ENCODE results near the gene MYO18A. TPM values are rescaled to one million over a fixed set of nuclear protein-coding genes. Genes with fewer than 3 reads are reported as not detected.

The MYO18A gene
- total RNA-seq, 1 donor from 2014 or later, result 28.8 TPM

DNA sequence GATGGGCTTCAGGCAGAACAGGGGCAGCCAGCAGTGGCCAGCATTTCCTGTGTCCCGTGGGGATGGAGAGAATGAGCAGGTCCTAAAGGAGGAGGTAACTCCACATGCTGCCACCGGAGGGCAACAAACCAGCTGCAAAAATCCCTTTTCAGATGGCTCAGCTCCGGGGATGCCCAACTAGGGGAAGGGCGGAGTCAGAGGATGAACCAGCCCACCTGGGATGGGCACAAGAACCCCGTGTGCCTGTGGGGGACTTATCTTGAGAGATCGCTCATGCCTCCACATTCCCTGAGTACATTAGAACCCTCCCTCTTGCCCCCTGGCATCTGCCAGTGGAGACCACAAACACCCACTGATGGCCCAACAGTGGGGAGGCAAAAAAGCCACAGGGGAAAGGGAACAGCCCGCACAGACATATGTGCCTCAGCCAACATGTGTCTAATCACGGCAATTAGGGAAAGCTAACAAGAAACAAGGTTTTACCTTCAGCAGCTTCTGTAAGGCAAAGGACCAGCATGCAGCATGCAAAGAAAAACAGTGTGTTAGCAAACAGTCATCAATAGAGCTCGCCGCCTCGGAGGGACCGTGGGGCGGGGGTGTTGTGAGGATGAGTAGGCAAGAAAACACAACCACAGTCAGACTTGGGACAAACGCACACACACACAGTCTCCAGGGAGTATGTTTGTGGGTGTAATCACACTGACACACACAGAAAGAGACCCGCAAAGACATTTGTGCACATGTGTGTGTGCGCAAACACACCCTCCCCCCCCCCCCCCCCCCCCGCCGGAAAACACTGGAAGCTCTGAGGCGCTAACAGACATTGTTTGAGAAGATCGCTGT, 64.0 kb downstream of the MYO18A start:
- no peaks in the 10 kb centered on the region for H3K9me3 Mint-ChIP-seq (ENCODE audit: unreplicated experiment)
- DNase-seq (ENCODE audit: extremely low spot score, unreplicated experiment), result no peak
- peaks cover 10% of the 10 kb centered on the region for H3K36me3 Mint-ChIP-seq (ENCODE audit: unreplicated experiment)
- H3K27ac Mint-ChIP-seq (ENCODE audit: unreplicated experiment), result no peak overlapping the region
- H3K4me1 Mint-ChIP-seq (ENCODE audit: unreplicated experiment), result peaks cover 6% of the 10 kb centered on the region
- no peaks in the 10 kb centered on the region for H3K27me3 Mint-ChIP-seq (ENCODE audit: unreplicated experiment)
- no peak overlapping the region for H3K4me3 Mint-ChIP-seq (ENCODE audit: unreplicated experiment)
- TF ChIP-seq, protein P1, sequence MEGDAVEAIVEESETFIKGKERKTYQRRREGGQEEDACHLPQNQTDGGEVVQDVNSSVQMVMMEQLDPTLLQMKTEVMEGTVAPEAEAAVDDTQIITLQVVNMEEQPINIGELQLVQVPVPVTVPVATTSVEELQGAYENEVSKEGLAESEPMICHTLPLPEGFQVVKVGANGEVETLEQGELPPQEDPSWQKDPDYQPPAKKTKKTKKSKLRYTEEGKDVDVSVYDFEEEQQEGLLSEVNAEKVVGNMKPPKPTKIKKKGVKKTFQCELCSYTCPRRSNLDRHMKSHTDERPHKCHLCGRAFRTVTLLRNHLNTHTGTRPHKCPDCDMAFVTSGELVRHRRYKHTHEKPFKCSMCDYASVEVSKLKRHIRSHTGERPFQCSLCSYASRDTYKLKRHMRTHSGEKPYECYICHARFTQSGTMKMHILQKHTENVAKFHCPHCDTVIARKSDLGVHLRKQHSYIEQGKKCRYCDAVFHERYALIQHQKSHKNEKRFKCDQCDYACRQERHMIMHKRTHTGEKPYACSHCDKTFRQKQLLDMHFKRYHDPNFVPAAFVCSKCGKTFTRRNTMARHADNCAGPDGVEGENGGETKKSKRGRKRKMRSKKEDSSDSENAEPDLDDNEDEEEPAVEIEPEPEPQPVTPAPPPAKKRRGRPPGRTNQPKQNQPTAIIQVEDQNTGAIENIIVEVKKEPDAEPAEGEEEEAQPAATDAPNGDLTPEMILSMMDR (IDR thresholded peaks at IDR 0.05), result peak; percentile 64

DNA sequence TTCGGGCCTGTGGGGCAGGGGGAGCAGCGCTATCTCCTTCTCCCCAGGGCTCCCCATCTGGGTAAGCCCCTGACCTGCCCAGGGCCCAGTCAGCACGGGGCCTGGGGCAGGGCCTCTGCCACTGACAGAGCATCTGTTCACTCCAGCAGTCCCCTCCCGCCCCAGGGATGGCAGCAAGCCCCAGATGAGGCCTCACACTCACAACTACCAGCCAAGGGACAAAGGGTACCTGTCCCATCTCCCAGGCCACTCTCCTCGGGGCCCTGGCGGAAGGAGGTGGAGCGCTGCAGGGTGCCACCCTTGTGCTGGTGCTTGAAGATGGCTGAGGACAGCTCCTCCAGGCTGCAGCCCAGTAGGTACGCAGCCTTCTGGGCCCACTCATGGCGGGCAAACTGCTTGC, 64.8 kb downstream of the MYO18A start:
- DNase-seq (ENCODE audit: extremely low spot score, unreplicated experiment), result no peak
- Mint-ChIP-seq H3K9me3 (ENCODE audit: unreplicated experiment) (no peaks in the 10 kb centered on the region), H3K27ac (ENCODE audit: unreplicated experiment) (no peak overlapping the region), H3K4me1 (ENCODE audit: unreplicated experiment) (peaks cover 6% of the 10 kb centered on the region), H3K4me3 (ENCODE audit: unreplicated experiment) (no peak overlapping the region), H3K27me3 (ENCODE audit: unreplicated experiment) (no peaks in the 10 kb centered on the region), H3K36me3 (ENCODE audit: unreplicated experiment) (peaks cover 16% of the 10 kb centered on the region)
- TF ChIP-seq, protein P1 (IDR thresholded peaks at IDR 0.05), result no peak

DNA sequence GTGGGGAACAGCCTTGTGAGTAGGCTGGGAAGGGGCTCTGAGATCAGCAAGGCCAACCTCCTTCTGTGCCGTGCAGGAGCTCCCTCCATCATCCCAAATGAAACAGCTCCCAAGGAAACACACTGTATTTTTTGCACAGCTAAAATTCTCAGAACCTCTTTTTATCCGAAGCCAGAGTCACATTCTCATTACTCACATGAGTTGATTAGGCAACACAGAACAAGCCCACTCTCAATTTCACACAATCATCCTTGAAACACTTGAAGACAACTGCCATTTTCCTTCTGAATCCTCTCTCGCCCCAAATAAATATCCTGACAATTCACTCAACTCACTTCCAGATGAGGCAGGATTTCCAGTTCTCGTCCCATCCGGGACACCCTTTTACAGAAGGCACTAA, 66.1 kb downstream of the MYO18A start:
- Mint-ChIP-seq H3K4me1 (ENCODE audit: unreplicated experiment) (peaks cover 6% of the 10 kb centered on the region), H3K27ac (ENCODE audit: unreplicated experiment) (no peak overlapping the region), H3K4me3 (ENCODE audit: unreplicated experiment) (no peak overlapping the region), H3K27me3 (ENCODE audit: unreplicated experiment) (no peaks in the 10 kb centered on the region), H3K9me3 (ENCODE audit: unreplicated experiment) (no peaks in the 10 kb centered on the region), H3K36me3 (ENCODE audit: unreplicated experiment) (peaks cover 18% of the 10 kb centered on the region)
- TF ChIP-seq, protein P1 (IDR thresholded peaks at IDR 0.05), result no peak
- DNase-seq (ENCODE audit: extremely low spot score, unreplicated experiment), result no peak

DNA sequence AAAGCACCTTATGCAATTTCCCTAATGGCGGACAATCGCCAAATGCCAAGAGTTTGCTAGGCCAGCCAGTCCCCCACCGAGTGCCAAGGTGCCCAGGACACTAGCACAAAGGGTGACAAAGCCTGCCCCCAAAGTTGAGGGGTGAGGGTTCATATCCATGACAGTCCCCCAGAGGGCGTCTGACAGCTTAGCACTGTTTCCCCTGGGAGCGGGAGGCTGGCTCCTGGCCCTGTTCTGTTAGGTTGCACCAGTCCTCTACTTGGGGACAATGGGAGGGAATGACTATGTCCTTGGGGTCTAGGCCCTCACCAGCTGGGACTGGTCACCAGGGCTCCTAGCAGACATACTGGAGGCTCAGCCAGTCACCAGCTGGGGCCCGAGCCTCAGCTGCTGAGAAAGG, 66.9 kb downstream of the MYO18A start:
- Mint-ChIP-seq H3K4me1 (ENCODE audit: unreplicated experiment) (peaks cover 6% of the 10 kb centered on the region), H3K4me3 (ENCODE audit: unreplicated experiment) (no peak overlapping the region), H3K9me3 (ENCODE audit: unreplicated experiment) (no peaks in the 10 kb centered on the region), H3K27ac (ENCODE audit: unreplicated experiment) (no peak overlapping the region), H3K36me3 (ENCODE audit: unreplicated experiment) (peaks cover 18% of the 10 kb centered on the region), H3K27me3 (ENCODE audit: unreplicated experiment) (no peaks in the 10 kb centered on the region)
- TF ChIP-seq, protein P1 (IDR thresholded peaks at IDR 0.05), result no peak
- no peak for DNase-seq (ENCODE audit: extremely low spot score, unreplicated experiment)

DNA sequence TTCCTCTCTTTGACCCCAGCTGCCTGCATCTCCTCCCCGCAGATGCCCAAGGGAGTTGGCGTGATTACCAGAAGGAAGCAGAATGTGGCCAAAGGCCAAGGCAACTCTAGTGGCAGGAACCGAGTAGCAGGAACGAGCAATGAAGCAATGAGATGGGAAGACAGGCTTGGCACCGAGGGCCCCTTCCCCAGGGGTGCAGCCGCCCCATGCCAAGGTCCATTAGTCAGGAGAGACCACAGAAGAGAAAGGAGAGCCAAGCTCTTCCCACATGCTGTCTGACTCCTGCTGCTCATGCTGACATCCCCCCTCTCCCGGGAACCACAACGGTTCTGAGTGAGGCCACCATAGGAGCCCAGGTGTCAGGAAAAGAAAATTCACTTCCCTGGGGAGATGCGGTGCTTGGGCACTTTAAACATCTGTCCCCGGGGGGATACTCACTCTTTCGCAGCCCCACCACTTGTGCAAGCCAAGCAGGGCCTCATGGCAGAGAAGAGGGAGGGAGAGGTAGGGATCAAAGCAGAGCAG, 67.4 kb downstream of the MYO18A start:
- Mint-ChIP-seq H3K9me3 (ENCODE audit: unreplicated experiment) (no peaks in the 10 kb centered on the region), H3K27ac (ENCODE audit: unreplicated experiment) (no peak overlapping the region), H3K4me3 (ENCODE audit: unreplicated experiment) (no peak overlapping the region), H3K4me1 (ENCODE audit: unreplicated experiment) (peaks cover 6% of the 10 kb centered on the region), H3K36me3 (ENCODE audit: unreplicated experiment) (peaks cover 18% of the 10 kb centered on the region), H3K27me3 (ENCODE audit: unreplicated experiment) (no peaks in the 10 kb centered on the region)
- no peak for DNase-seq (ENCODE audit: extremely low spot score, unreplicated experiment)
- TF ChIP-seq, protein P1 (IDR thresholded peaks at IDR 0.05), result no peak
